ENCODE measurements around the gene KANTR. TPM values are rescaled to one million over a fixed set of nuclear protein-coding genes. Genes with fewer than 3 reads are reported as not detected.

KANTR gene
- total and polyA plus RNA-seq, 7 experiments from 2014 or later = 1.7 to 29.9 (median 15.1) TPM

DNA sequence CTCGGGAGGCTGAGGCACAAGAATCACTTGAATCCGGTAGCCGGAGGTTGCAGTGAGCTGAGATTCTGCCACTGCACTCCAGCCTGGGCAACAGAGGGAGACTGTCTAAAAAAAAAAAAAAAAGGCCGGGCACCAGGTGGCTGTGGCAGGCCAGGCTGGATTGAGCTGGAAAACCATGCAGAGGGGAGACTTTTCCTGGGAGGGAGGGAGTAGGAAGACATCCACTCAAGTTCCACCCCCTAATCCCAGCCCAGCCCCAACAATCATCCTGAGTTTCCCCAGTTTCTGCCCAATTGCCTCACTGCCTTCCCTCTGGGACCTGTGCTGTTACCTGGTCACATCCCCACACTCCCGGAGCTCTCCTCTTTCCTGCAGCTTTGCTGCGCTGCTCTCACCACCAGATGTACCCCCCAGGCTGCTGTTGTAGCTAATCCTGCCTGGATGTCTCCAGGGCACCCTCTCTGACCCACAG, 20.8 kb upstream of the KANTR start:
- H3K36me3 ChIP-seq (ENCODE audit: control insufficient read depth in 2 of 3, insufficient read depth in 3 of 3, low read length in 3 of 3) = no peaks in the 10 kb centered on the region

DNA sequence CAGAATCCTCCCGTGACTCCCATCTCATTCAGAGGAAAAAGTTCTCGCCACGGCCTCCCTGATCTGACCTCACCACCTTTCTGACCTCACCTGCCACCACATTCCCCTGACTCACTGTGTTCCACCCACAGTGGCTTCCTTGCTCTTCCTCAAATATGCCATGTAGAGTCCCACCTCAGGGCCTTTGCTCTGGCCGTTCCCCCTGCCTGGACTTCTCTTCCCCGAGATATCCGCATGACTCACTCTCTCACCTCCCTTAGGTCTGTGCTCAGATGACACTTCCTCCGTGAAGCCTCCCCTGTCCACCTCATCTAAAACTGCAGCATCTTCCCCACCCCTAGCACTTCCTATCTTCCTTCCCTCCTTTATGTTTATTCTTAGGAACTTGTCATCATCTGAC, 18.9 kb upstream of the KANTR start:
- Mint-ChIP-seq H3K4me1 (peaks cover 6 to 22% (median 17%) of the 10 kb centered on the region in 7 donors), H3K36me3 (no peaks in the 10 kb centered on the region), H3K27ac (peak overlapping the region in 3 of 9 donors; percentile 12 to 44 (median 28)), H3K27me3 (no peaks in the 10 kb centered on the region), H3K4me3 (no peak overlapping the region), H3K9me3 (peaks cover 0 to 4% (median 0%) of the 10 kb centered on the region in 11 donors)
- intact Hi-C loops (cut with micrococcal nuclease) = no loop called here
- Histone ChIP-seq H3K27me3 (ENCODE audit: control insufficient read depth in 2 of 2, insufficient read depth in 2 of 2, low read length in 2 of 2) (no peaks in the 10 kb centered on the region), H3K9me3 (ENCODE audit: control insufficient read depth in 2 of 3, low read length in 3 of 3) (no peaks in the 10 kb centered on the region), H3K27ac (ENCODE audit: low read depth, low read length) (no peak overlapping the region), H3K4me3 (ENCODE audit: low read length) (no peak overlapping the region), H3K36me3 (ENCODE audit: control insufficient read depth in 2 of 3, insufficient read depth in 3 of 3, low read length in 3 of 3) (no peaks in the 10 kb centered on the region), H3K4me1 (ENCODE audit: control insufficient read depth in 2 of 2, insufficient read depth in 2 of 2, low read length in 2 of 2) (peaks cover 0 to 7% of the 10 kb centered on the region in 2 donors)
- no peak for ATAC-seq
- POLR2A ChIA-PET = no interaction called here
- DNase-seq = no peak
- CTCF ChIA-PET = no interaction called here

More for the DNA sequence above, 20.8 kb upstream of the KANTR start:
- peak overlapping the region in 6 of 10 donors; percentile 31 to 73 (median 55) for H3K4me3 Mint-ChIP-seq
- Histone ChIP-seq H3K4me3 (ENCODE audit: low read length) (no peak overlapping the region), H3K27ac (ENCODE audit: low read depth, low read length) (no peak overlapping the region), H3K9me3 (ENCODE audit: control insufficient read depth in 2 of 3, low read length in 3 of 3) (no peaks in the 10 kb centered on the region), H3K27me3 (ENCODE audit: control insufficient read depth in 2 of 2, insufficient read depth in 2 of 2, low read length in 2 of 2) (no peaks in the 10 kb centered on the region), H3K4me1 (ENCODE audit: control insufficient read depth in 2 of 2, insufficient read depth in 2 of 2, low read length in 2 of 2) (peaks cover 0 to 7% of the 10 kb centered on the region in 2 donors)
- peaks cover 0 to 4% (median 0%) of the 10 kb centered on the region in 11 donors for H3K9me3 Mint-ChIP-seq
- CTCF ChIA-PET = no interaction called here
- no peaks in the 10 kb centered on the region for H3K36me3 Mint-ChIP-seq
- peaks cover 6 to 19% (median 17%) of the 10 kb centered on the region in 7 donors for H3K4me1 Mint-ChIP-seq
- POLR2A ChIA-PET = interaction anchor here (2.5 kb wide), 1 partner anchor 9 kb away, joined by 42 read pairs; the partner anchor contains the start of gene TSPYL2
- ATAC-seq (no peak), DNase-seq (no peak)
- no peaks in the 10 kb centered on the region for H3K27me3 Mint-ChIP-seq
- intact Hi-C loops (cut with micrococcal nuclease) = no loop called here
- peak overlapping the region in 6 of 9 donors; percentile 14 to 96 (median 50) for H3K27ac Mint-ChIP-seq

DNA sequence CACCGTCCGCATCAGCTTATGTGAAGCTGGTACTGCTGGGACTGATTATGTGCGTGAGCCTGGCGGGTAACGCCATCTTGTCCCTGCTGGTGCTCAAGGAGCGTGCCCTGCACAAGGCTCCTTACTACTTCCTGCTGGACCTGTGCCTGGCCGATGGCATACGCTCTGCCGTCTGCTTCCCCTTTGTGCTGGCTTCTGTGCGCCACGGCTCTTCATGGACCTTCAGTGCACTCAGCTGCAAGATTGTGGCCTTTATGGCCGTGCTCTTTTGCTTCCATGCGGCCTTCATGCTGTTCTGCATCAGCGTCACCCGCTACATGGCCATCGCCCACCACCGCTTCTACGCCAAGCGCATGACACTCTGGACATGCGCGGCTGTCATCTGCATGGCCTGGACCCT, 17.3 kb upstream of the KANTR start:
- Histone ChIP-seq H3K4me1 (ENCODE audit: control insufficient read depth in 2 of 2, insufficient read depth in 2 of 2, low read length in 2 of 2) (peaks cover 0 to 7% of the 10 kb centered on the region in 2 donors), H3K36me3 (ENCODE audit: control insufficient read depth in 2 of 3, insufficient read depth in 3 of 3, low read length in 3 of 3) (no peaks in the 10 kb centered on the region), H3K9me3 (ENCODE audit: control insufficient read depth in 2 of 3, low read length in 3 of 3) (no peaks in the 10 kb centered on the region), H3K4me3 (ENCODE audit: low read length) (no peak overlapping the region), H3K27me3 (ENCODE audit: control insufficient read depth in 2 of 2, insufficient read depth in 2 of 2, low read length in 2 of 2) (no peaks in the 10 kb centered on the region), H3K27ac (ENCODE audit: low read depth, low read length) (no peak overlapping the region)
- no peak for DNase-seq
- Mint-ChIP-seq H3K27me3 (no peaks in the 10 kb centered on the region), H3K4me3 (no peak overlapping the region), H3K9me3 (peaks cover 0 to 3% (median 0%) of the 10 kb centered on the region in 11 donors), H3K27ac (peak overlapping the region in 1 of 9 donors; percentile 60), H3K4me1 (peaks cover 11 to 25% (median 18%) of the 10 kb centered on the region in 7 donors), H3K36me3 (no peaks in the 10 kb centered on the region)
- no peak for ATAC-seq
- CTCF ChIA-PET = no interaction called here
- POLR2A ChIA-PET = no interaction called here
- intact Hi-C loops (cut with micrococcal nuclease) = no loop called here

DNA sequence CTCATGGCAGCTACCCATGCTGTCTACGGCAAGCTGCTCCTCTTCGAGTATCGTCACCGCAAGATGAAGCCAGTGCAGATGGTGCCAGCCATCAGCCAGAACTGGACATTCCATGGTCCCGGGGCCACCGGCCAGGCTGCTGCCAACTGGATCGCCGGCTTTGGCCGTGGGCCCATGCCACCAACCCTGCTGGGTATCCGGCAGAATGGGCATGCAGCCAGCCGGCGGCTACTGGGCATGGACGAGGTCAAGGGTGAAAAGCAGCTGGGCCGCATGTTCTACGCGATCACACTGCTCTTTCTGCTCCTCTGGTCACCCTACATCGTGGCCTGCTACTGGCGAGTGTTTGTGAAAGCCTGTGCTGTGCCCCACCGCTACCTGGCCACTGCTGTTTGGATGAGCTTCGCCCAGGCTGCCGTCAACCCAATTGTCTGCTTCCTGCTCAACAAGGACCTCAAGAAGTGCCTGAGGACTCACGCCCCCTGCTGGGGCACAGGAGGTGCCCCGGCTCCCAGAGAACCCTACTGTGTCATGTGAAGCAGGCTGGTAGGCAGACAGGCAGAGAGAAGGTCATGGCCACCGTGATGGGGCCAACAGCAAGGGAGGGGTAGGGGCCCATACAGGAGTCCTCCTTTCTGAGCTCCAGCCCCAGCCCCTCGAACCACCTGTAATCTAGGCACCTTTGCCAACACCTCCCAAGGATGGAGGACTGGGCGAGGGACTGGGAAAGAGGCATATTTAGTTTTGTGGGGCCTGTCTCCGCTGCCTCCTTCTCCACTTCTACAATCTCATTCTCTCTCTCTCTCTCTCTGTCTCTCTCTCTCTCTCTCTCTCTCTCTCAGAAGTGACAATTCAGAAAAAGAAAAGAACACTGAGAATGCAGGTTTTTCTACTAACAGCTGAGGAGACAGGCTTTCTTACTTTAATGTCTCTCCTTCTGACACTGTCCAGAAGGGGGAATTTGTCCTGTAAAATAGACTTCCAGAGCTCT, 16.4 kb upstream of the KANTR start:
- peaks cover 0 to 2% of the 10 kb centered on the region in 2 donors for H3K4me1 ChIP-seq (ENCODE audit: control insufficient read depth in 2 of 2, insufficient read depth in 2 of 2, low read length in 2 of 2)
- H3K27me3 Mint-ChIP-seq = peaks cover 0 to 3% (median 0%) of the 10 kb centered on the region in 5 donors
- ChIA-PET POLR2A (interaction anchor here (0.7 to 1.4 kb wide), 2 partner anchors 11 to 23 kb away, joined by 3 to 5 read pairs; no protein-coding TSS in a partner anchor), CTCF (no interaction called here)
- peak overlapping the region in 3 of 9 donors; percentile 0 to 54 (median 52) for H3K27ac Mint-ChIP-seq
- no peak overlapping the region for H3K4me3 ChIP-seq (ENCODE audit: low read length)
- intact Hi-C loops (cut with micrococcal nuclease) = no loop called here
- H3K9me3 ChIP-seq (ENCODE audit: control insufficient read depth in 2 of 3, low read length in 3 of 3) = no peaks in the 10 kb centered on the region
- H3K36me3 Mint-ChIP-seq = no peaks in the 10 kb centered on the region
- peaks cover 6 to 17% (median 10%) of the 10 kb centered on the region in 7 donors for H3K4me1 Mint-ChIP-seq
- no peak overlapping the region for H3K4me3 Mint-ChIP-seq
- H3K27me3 ChIP-seq (ENCODE audit: control insufficient read depth in 2 of 2, insufficient read depth in 2 of 2, low read length in 2 of 2) = no peaks in the 10 kb centered on the region
- H3K9me3 Mint-ChIP-seq = peaks cover 0 to 6% (median 0%) of the 10 kb centered on the region in 11 donors
- DNase-seq = no peak
- ATAC-seq = no peak
- H3K27ac ChIP-seq (ENCODE audit: low read depth, low read length) = no peak overlapping the region
- H3K36me3 ChIP-seq (ENCODE audit: control insufficient read depth in 2 of 3, insufficient read depth in 3 of 3, low read length in 3 of 3) = peaks cover 0 to 2% (median 0%) of the 10 kb centered on the region in 3 experiments

DNA sequence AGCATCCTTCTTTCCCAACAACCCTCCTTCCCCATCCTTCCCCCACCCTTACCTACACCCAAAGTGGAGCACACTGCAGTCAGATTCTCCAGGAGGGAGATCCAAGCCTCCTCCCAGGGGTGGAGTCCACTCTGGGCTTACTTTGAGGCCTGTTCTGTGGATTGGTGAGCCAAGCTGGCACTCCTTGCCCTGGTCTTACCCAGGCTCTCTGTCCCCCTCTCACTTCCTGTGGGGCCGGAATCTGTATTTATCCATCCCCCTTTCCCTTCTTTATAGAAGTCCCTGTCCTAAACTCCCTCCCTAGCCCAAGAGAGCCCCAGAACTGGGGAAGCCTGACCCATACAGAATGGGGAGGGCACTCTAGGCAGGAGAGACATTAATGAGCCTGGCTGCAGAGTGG, 15.0 kb upstream of the KANTR start:
- H3K4me1 Mint-ChIP-seq = peaks cover 13 to 26% (median 16%) of the 10 kb centered on the region in 7 donors
- CTCF ChIA-PET = no interaction called here
- intact Hi-C loops (cut with micrococcal nuclease) = no loop called here

More for the DNA sequence above, 15.0 kb upstream of the KANTR start:
- H3K27ac Mint-ChIP-seq = peak overlapping the region in 3 of 9 donors; percentile 42 to 97 (median 62)
- H3K36me3 Mint-ChIP-seq = peaks cover 0 to 3% (median 0%) of the 10 kb centered on the region in 5 donors
- Histone ChIP-seq H3K36me3 (ENCODE audit: control insufficient read depth in 2 of 3, insufficient read depth in 3 of 3, low read length in 3 of 3) (peaks cover 0 to 5% (median 0%) of the 10 kb centered on the region in 3 experiments), H3K4me3 (ENCODE audit: low read length) (no peak overlapping the region), H3K4me1 (ENCODE audit: control insufficient read depth in 2 of 2, insufficient read depth in 2 of 2, low read length in 2 of 2) (peaks cover 0 to 7% of the 10 kb centered on the region in 2 donors), H3K9me3 (ENCODE audit: control insufficient read depth in 2 of 3, low read length in 3 of 3) (no peaks in the 10 kb centered on the region), H3K27ac (ENCODE audit: low read depth, low read length) (no peak overlapping the region), H3K27me3 (ENCODE audit: control insufficient read depth in 2 of 2, insufficient read depth in 2 of 2, low read length in 2 of 2) (no peaks in the 10 kb centered on the region)
- peaks cover 0 to 3% (median 0%) of the 10 kb centered on the region in 5 donors for H3K27me3 Mint-ChIP-seq
- no peak for ATAC-seq
- POLR2A ChIA-PET = interaction anchor here (1.4 kb wide), 1 partner anchor 10 kb away, joined by 5 read pairs; no protein-coding TSS in a partner anchor
- peaks cover 0 to 9% (median 0%) of the 10 kb centered on the region in 11 donors for H3K9me3 Mint-ChIP-seq
- no peak for DNase-seq
- no peak overlapping the region for H3K4me3 Mint-ChIP-seq

All from naive thymus-derived CD4-positive, alpha-beta T cell (primary cell).